Ascending aorta (tissue), 2 donors: ENCODE results near the gene ELOVL6. TPM values are rescaled to one million over a fixed set of nuclear protein-coding genes. Genes with fewer than 3 reads are reported as not detected.

Experiments used
- DNase-seq, 2 donors: peaks; one replicate each; pipeline ENCODE4 v3.0.0-alpha.2; 2019; ENCODE audit warnings: low spot score in 2 of 2
- H3K27ac ChIP-seq, 2 donors: fragments of 200-600 bp; sonication (generic); one replicate each; pipeline ENCODE4 v1.5.1; 2016 to 2017; ENCODE audit warnings: mild to moderate bottlenecking in 1 of 2
- H3K27me3 ChIP-seq: fragments of 200-600 bp; sonication (generic); one replicate; pipeline ENCODE4 v1.5.1; 2017
- H3K36me3 ChIP-seq, 2 donors: fragments of 200-600 bp; sonication (generic); one replicate each; pipeline ENCODE4 v1.5.1; 2016
- H3K4me1 ChIP-seq, 2 donors: fragments of 200-600 bp; sonication (generic); one replicate each; pipeline ENCODE4 v1.5.1; 2016 to 2017; ENCODE audit warnings: mild to moderate bottlenecking in 1 of 2
- H3K4me3 ChIP-seq, 2 donors: fragments of 200-600 bp; sonication (generic); one replicate each; pipeline ENCODE4 v1.5.1; 2016 to 2017; ENCODE audit warnings: mild to moderate bottlenecking in 1 of 2
- H3K9me3 ChIP-seq, 2 donors: fragments of 200-600 bp; sonication (generic); one replicate each; pipeline ENCODE4 v1.5.1; 2016
- CTCF ChIP-seq, 3 experiments: fragments of 200-600 bp in 2 of 3; fragments of 450-650 bp in 1 of 3; sonication (generic) in 2 of 3; IDR thresholded peaks; one replicate each; pipeline ENCODE4 v1.5.1; 2016 to 2019; ENCODE audit warnings: antibody characterized with exemption in 3 of 3, mild to moderate bottlenecking in 1 of 3, moderate library complexity in 1 of 3
- intact Hi-C: fragments of 100-400 bp; cut with DNase I; formaldehyde crosslinking; loops from one replicate; pipeline ENCODE4 v1.15.1; 2023
- total RNA-seq: library from RNA; depleted of rRNA; stranded (reverse); fragments of >200 nt; gene quantifications from one replicate; pipeline ENCODE4 v1.1.0, GENCODE V29; 2016

ELOVL6 gene
- total RNA-seq, 1 donor from 2014 or later = 0.64 TPM

GRCh38 chr4:110062166-110062565 is 136.2 kb downstream of the ELOVL6 start:
- intact Hi-C loops = no loop called here
- Histone ChIP-seq H3K4me1 (no peaks in the 10 kb centered on the region), H3K4me3 (no peak overlapping the region), H3K9me3 (no peaks in the 10 kb centered on the region), H3K27me3 (no peaks in the 10 kb centered on the region), H3K36me3 (no peaks in the 10 kb centered on the region), H3K27ac (no peak overlapping the region)
- TF ChIP-seq CTCF (IDR thresholded peaks at IDR 0.05) = no peak
- no peak for DNase-seq

GRCh38 chr4:110061076-110061475 is 137.3 kb downstream of the ELOVL6 start:
- no peak overlapping the region for H3K27ac ChIP-seq

GRCh38 chr4:110059556-110060191 is 138.7 kb downstream of the ELOVL6 start:
- H3K9me3 ChIP-seq = no peaks in the 10 kb centered on the region
- no peaks in the 10 kb centered on the region for H3K36me3 ChIP-seq
- H3K27me3 ChIP-seq = no peaks in the 10 kb centered on the region
- no peak overlapping the region for H3K4me3 ChIP-seq
- no peak overlapping the region for H3K27ac ChIP-seq
- H3K4me1 ChIP-seq = no peaks in the 10 kb centered on the region
- DNase-seq = no peak
- no peak for TF ChIP-seq CTCF (IDR thresholded peaks at IDR 0.05)
- intact Hi-C loops = no loop called here

More at GRCh38 chr4:110061076-110061475, 137.3 kb downstream of the ELOVL6 start:
- no peak overlapping the region for H3K4me3 ChIP-seq
- intact Hi-C loops = no loop called here
- H3K27me3 ChIP-seq = no peaks in the 10 kb centered on the region
- no peaks in the 10 kb centered on the region for H3K36me3 ChIP-seq
- no peak for TF ChIP-seq CTCF (IDR thresholded peaks at IDR 0.05)
- H3K9me3 ChIP-seq = no peaks in the 10 kb centered on the region
- no peak for DNase-seq
- H3K4me1 ChIP-seq = no peaks in the 10 kb centered on the region

GRCh38 chr4:110058677-110059076 is 139.7 kb downstream of the ELOVL6 start:
- H3K27me3 ChIP-seq = no peaks in the 10 kb centered on the region
- H3K4me1 ChIP-seq = no peaks in the 10 kb centered on the region
- no peaks in the 10 kb centered on the region for H3K9me3 ChIP-seq
- no peak overlapping the region for H3K27ac ChIP-seq
- no peak overlapping the region for H3K4me3 ChIP-seq
- no peak for TF ChIP-seq CTCF (IDR thresholded peaks at IDR 0.05)
- intact Hi-C loops = no loop called here
- no peaks in the 10 kb centered on the region for H3K36me3 ChIP-seq
- DNase-seq = no peak

- H3K27ac ChIP-seq = no peak overlapping the region
- no peaks in the 10 kb centered on the region for H3K4me1 ChIP-seq
- H3K36me3 ChIP-seq = no peaks in the 10 kb centered on the region
- no peak for DNase-seq
- TF ChIP-seq CTCF (IDR thresholded peaks at IDR 0.05) = no peak
- no peaks in the 10 kb centered on the region for H3K9me3 ChIP-seq
- H3K4me3 ChIP-seq = no peak overlapping the region
- intact Hi-C loops = no loop called here
- H3K27me3 ChIP-seq = no peaks in the 10 kb centered on the region
These were observed 143.2 kb downstream of the ELOVL6 start for GRCh38 chr4:110055158-110055768.
